Smooth muscle cell (in vitro differentiated cells): Measurements from ENCODE around the gene RPL7L1. TPM values are rescaled to one million over a fixed set of nuclear protein-coding genes. Genes with fewer than 3 reads are reported as not detected.
A peak's percentile ranks its signal among the peaks of the same experiment; 100 is the strongest.
"Not testable (repeated sequence)": the region's sequence is repeated elsewhere in the genome, so short reads cannot be mapped to it uniquely, and the experiment has no call there.

Experiments used
- DNase-seq: peaks from one replicate; lab custom pipeline; 2025; ENCODE audit not compliant: unreplicated experiment; lab: John Stamatoyannopoulos, UW
- H2AFZ ChIP-seq: fragments of 200-600 bp; sonication (generic); 2 replicates; pipeline ENCODE4 v1.6.0; 2016; ENCODE audit warnings: antibody characterized with exemption, low read depth, mild to moderate bottlenecking
- H3F3A ChIP-seq: fragments of 200-600 bp; sonication (generic); 2 replicates; pipeline ENCODE4 v1.6.0; 2017; ENCODE audit warnings: antibody characterized with exemption, low read depth
- H3K27ac ChIP-seq: fragments of 200-600 bp; sonication (generic); 2 replicates; pipeline ENCODE4 v1.5.1; 2016; ENCODE audit warnings: low read depth, mild to moderate bottlenecking
- H3K27me3 ChIP-seq: fragments of 200-600 bp; sonication (generic); 2 replicates; pipeline ENCODE4 v1.6.1; 2016; ENCODE audit warnings: low read depth, mild to moderate bottlenecking
- H3K36me3 ChIP-seq: fragments of 200-600 bp; sonication (generic); 2 replicates; pipeline ENCODE4 v1.5.1; 2016; ENCODE audit warnings: low read depth
- H3K4me1 ChIP-seq: fragments of 200-600 bp; sonication (generic); 2 replicates; pipeline ENCODE4 v1.5.1; 2016; ENCODE audit warnings: low read depth
- H3K4me2 ChIP-seq: fragments of 200-600 bp; sonication (generic); 2 replicates; pipeline ENCODE4 v1.6.0; 2016; ENCODE audit warnings: mild to moderate bottlenecking
- H3K4me3 ChIP-seq: fragments of 200-600 bp; sonication (generic); 2 replicates; pipeline ENCODE4 v1.5.1; 2016; ENCODE audit warnings: mild to moderate bottlenecking
- H3K79me2 ChIP-seq: fragments of 200-600 bp; sonication (generic); 2 replicates; pipeline ENCODE4 v1.6.0; 2016; ENCODE audit warnings: low read depth, mild to moderate bottlenecking
- H3K9ac ChIP-seq: fragments of 200-600 bp; sonication (generic); 2 replicates; pipeline ENCODE4 v1.6.0; 2016; ENCODE audit warnings: low read depth
- H3K9me3 ChIP-seq: fragments of 200-600 bp; sonication (generic); replicated peaks from 2 replicates; pipeline ENCODE4 v1.5.1; 2016; ENCODE audit warnings: low read depth
- H4K20me1 ChIP-seq: fragments of 200-600 bp; sonication (generic); 2 replicates; pipeline ENCODE4 v1.6.0; 2016; ENCODE audit warnings: low read depth
- CTCF ChIP-seq: fragments of 200-600 bp; sonication (generic); IDR thresholded peaks from 2 replicates; pipeline ENCODE4 v1.5.1; 2017; ENCODE audit warnings: borderline replicate concordance, mild to moderate bottlenecking, antibody characterized with exemption; ENCODE audit not compliant: insufficient read depth, poor library complexity, severe bottlenecking
- WGBS: methylation state at CpG from one replicate; pipeline ENCODE4 v1.1.7; 2016; ENCODE audit warnings: low lambda C conversion rate; 5-methylcytosine and 5-hydroxymethylcytosine counted together
- polyA plus RNA-seq: library from polyadenylated mRNA; unstranded; fragments of >200 nt; fragmentation: Nextera tagmentation; extraction: Ambion mirVana; gene quantifications from 2 replicates; pipeline ENCODE4 v1.2.1, GENCODE V29; 2016
- total RNA-seq: library from RNA; depleted of rRNA; stranded (reverse); fragments of >200 nt; gene quantifications from 2 replicates; pipeline ENCODE4 v1.2.3, GENCODE V29; 2014

The RPL7L1 gene
- total and polyA plus RNA-seq, 2 experiments from 2014 or later: 51.7 to 64.0 TPM

GRCh38 chr6:42889815-42890214 is 10.4 kb downstream of the RPL7L1 start:
- Histone ChIP-seq H3K9me3 (no peaks in the 10 kb centered on the region), H3K4me3 (peak overlapping the region; percentile 77), H3K9ac (peak overlapping the region; percentile 93), H3F3A (peaks cover 15% of the 10 kb centered on the region), H4K20me1 (no peaks in the 10 kb centered on the region), H3K4me1 (peaks cover 8% of the 10 kb centered on the region), H3K4me2 (peak overlapping the region; percentile 86), H3K36me3 (peaks cover 6% of the 10 kb centered on the region), H3K27me3 (no peaks in the 10 kb centered on the region), H3K79me2 (peaks cover 3% of the 10 kb centered on the region), H2AFZ (no peak overlapping the region), H3K27ac (peak overlapping the region; percentile 94)
- no peak for DNase-seq
- 75% methylated on average over 4 of the region's 4 CpGs for WGBS
- no peak for TF ChIP-seq CTCF

- peak overlapping the region; percentile 77 for H3K4me3 ChIP-seq
- no peaks in the 10 kb centered on the region for H3K9me3 ChIP-seq
- H3K27me3 ChIP-seq: no peaks in the 10 kb centered on the region
- peaks cover 12% of the 10 kb centered on the region for H3F3A ChIP-seq
- H3K9ac ChIP-seq: peak overlapping the region; percentile 93
- peak overlapping the region; percentile 67 for H2AFZ ChIP-seq
- no peak for TF ChIP-seq CTCF
- under 1% methylated on average over 60 of the region's 63 CpGs for WGBS
- peaks cover 8% of the 10 kb centered on the region for H3K4me1 ChIP-seq
- peak overlapping the region; percentile 86 for H3K4me2 ChIP-seq
- peaks cover under 1% of the 10 kb centered on the region for H3K79me2 ChIP-seq
- H4K20me1 ChIP-seq: no peaks in the 10 kb centered on the region
- DNase-seq: peak; percentile 85
- peak overlapping the region; percentile 94 for H3K27ac ChIP-seq
- peaks cover 5% of the 10 kb centered on the region for H3K36me3 ChIP-seq
These were observed 11.1 kb downstream of the RPL7L1 start for GRCh38 chr6:42890311-42891198.

- Histone ChIP-seq H3K36me3 (no peaks in the 10 kb centered on the region), H4K20me1 (no peaks in the 10 kb centered on the region), H3K4me2 (peak overlapping the region; percentile 86), H3K9ac (peak overlapping the region; percentile 6), H2AFZ (peak overlapping the region; percentile 67), H3K27ac (peak overlapping the region; percentile 94), H3K4me1 (peaks cover 8% of the 10 kb centered on the region), H3F3A (peaks cover 12% of the 10 kb centered on the region), H3K4me3 (peak overlapping the region; percentile 77), H3K79me2 (no peaks in the 10 kb centered on the region), H3K9me3 (no peaks in the 10 kb centered on the region), H3K27me3 (no peaks in the 10 kb centered on the region)
- DNase-seq: no peak
- WGBS: 65% methylated on average over 17 of the region's 17 CpGs
- TF ChIP-seq CTCF: no peak
These were observed 11.8 kb downstream of the RPL7L1 start for GRCh38 chr6:42891199-42891722.

- H3F3A ChIP-seq: peaks cover 12% of the 10 kb centered on the region
- not testable (repeated sequence) for H3K27ac ChIP-seq, H3K9ac ChIP-seq, H3K36me3 ChIP-seq, H3K79me2 ChIP-seq, H3K27me3 ChIP-seq, DNase-seq, H3K9me3 ChIP-seq, H3K4me2 ChIP-seq, H3K4me3 ChIP-seq, H4K20me1 ChIP-seq
- H2AFZ ChIP-seq: peak overlapping the region; percentile 30
- WGBS: 61% methylated on average over 19 of the region's 19 CpGs
- peaks cover 11% of the 10 kb centered on the region for H3K4me1 ChIP-seq
These were observed 14.8 kb downstream of the RPL7L1 start for GRCh38 chr6:42894041-42894828.
